SU-DHL-6 (cell line): ENCODE data around the gene OR52B2.

ENCODE experiments used
- H2AFZ ChIP-seq: fragments of 200-600 bp; sonication (generic); 2 replicates; pipeline ENCODE4 v1.6.1; 2014; ENCODE audit warnings: low read depth, mild to moderate bottlenecking, moderate library complexity, mixed read lengths, antibody characterized with exemption, low read length; ENCODE audit not compliant: severe bottlenecking
- H3F3A ChIP-seq: fragments of 200-600 bp; shearing (Covaris generic); 2 replicates; pipeline ENCODE4 v1.6.0; 2016; ENCODE audit warnings: antibody characterized with exemption, mild to moderate bottlenecking; ENCODE audit not compliant: insufficient read depth
- H3K27ac ChIP-seq: fragments of 200-600 bp; sonication (generic); 2 replicates; pipeline ENCODE4 v1.5.1; 2016; ENCODE audit warnings: low read depth, mild to moderate bottlenecking, low read length, moderate library complexity, mixed read lengths
- H3K27me3 ChIP-seq: fragments of 200-600 bp; sonication (generic), shearing (Covaris generic); 2 replicates; pipeline ENCODE4 v1.6.0; 2014; ENCODE audit warnings: mild to moderate bottlenecking, low read length
- H3K36me3 ChIP-seq: fragments of 200-600 bp; sonication (generic); 2 replicates; pipeline ENCODE4 v1.6.1; 2014; ENCODE audit warnings: mild to moderate bottlenecking, low read length, mixed read lengths
- H3K4me2 ChIP-seq: fragments of 300-600, 200-600 bp; shearing (Covaris generic), sonication (generic); 2 replicates; pipeline ENCODE4 v1.6.0; 2014; ENCODE audit warnings: low read length, low read depth, mild to moderate bottlenecking; ENCODE audit not compliant: poor library complexity, severe bottlenecking
- H3K4me3 ChIP-seq: fragments of 200-600 bp; sonication (generic); 2 replicates; pipeline ENCODE4 v1.5.1; 2014; ENCODE audit warnings: antibody characterized with exemption, low read length, mild to moderate bottlenecking, mixed read lengths; ENCODE audit not compliant: insufficient read depth, poor library complexity, severe bottlenecking
- H3K79me2 ChIP-seq: fragments of 200-600 bp; sonication (generic); 2 replicates; pipeline ENCODE4 v1.6.1; 2014; ENCODE audit warnings: mild to moderate bottlenecking, low read length, moderate library complexity; ENCODE audit not compliant: insufficient read depth
- H3K9ac ChIP-seq: fragments of 200-600 bp; sonication (generic); 2 replicates; pipeline ENCODE4 v1.7.0; 2014; ENCODE audit warnings: mild to moderate bottlenecking, low read length
- H3K9me2 ChIP-seq: fragments of 200-600 bp; sonication (generic); replicated peaks from 2 replicates; pipeline ENCODE4 v1.6.1; 2014; ENCODE audit warnings: low read length; ENCODE audit not compliant: insufficient read depth
- H3K9me3 ChIP-seq: fragments of 200-600 bp; sonication (generic); 2 replicates; pipeline ENCODE4 v1.6.1; 2014; ENCODE audit warnings: low read length, mixed read lengths; ENCODE audit not compliant: insufficient read depth
- H4K20me1 ChIP-seq: fragments of 200-600 bp; sonication (generic); 2 replicates; pipeline ENCODE4 v1.6.1; 2014; ENCODE audit warnings: low read depth, mild to moderate bottlenecking, antibody characterized with exemption, low read length, moderate library complexity, mixed read lengths
- CTCF ChIP-seq: fragments of 200-600 bp; sonication (generic); IDR thresholded peaks from one replicate; pipeline ENCODE4 v1.5.1; 2017; ENCODE audit warnings: antibody characterized with exemption, mild to moderate bottlenecking, low read length, moderate library complexity; ENCODE audit not compliant: insufficient read depth, poor library complexity, severe bottlenecking
- EZH2phosphoT487 ChIP-seq: fragments of 200-600 bp; sonication (generic), shearing (Covaris generic); conservative IDR thresholded peaks from 2 replicates; pipeline ENCODE4 v1.6.1; 2018; ENCODE audit warnings: mild to moderate bottlenecking, antibody characterized with exemption, low read length, moderate library complexity, mixed read lengths

The OR52B2 gene

GRCh38 chr11:6204706-6205105 is 34.6 kb upstream of the OR52B2 start:
- no peak for TF ChIP-seq EZH2phosphoT487
- no peak for TF ChIP-seq CTCF
- H3K27me3 ChIP-seq, result no peaks in the 10 kb centered on the region
- H3K79me2 ChIP-seq, result no peaks in the 10 kb centered on the region
- H3K27ac ChIP-seq, result no peak overlapping the region
- no peaks in the 10 kb centered on the region for H3K9me2 ChIP-seq
- no peaks in the 10 kb centered on the region for H3K9me3 ChIP-seq
- H3K4me2 ChIP-seq, result no peak overlapping the region
- H3K4me3 ChIP-seq, result no peak overlapping the region
- no peaks in the 10 kb centered on the region for H3F3A ChIP-seq
- H3K9ac ChIP-seq, result no peak overlapping the region
- H3K36me3 ChIP-seq, result no peaks in the 10 kb centered on the region
- no peak overlapping the region for H2AFZ ChIP-seq
- no peaks in the 10 kb centered on the region for H4K20me1 ChIP-seq

GRCh38 chr11:6203327-6203726 is 33.2 kb upstream of the OR52B2 start:
- Histone ChIP-seq H3K4me3 (no peak overlapping the region), H3K36me3 (no peaks in the 10 kb centered on the region), H3K9me3 (no peaks in the 10 kb centered on the region), H3F3A (no peaks in the 10 kb centered on the region), H3K9me2 (no peaks in the 10 kb centered on the region), H4K20me1 (no peaks in the 10 kb centered on the region), H3K79me2 (no peaks in the 10 kb centered on the region), H3K27ac (no peak overlapping the region), H2AFZ (no peak overlapping the region), H3K9ac (no peak overlapping the region), H3K27me3 (no peaks in the 10 kb centered on the region), H3K4me2 (no peak overlapping the region)
- TF ChIP-seq EZH2phosphoT487, result no peak
- TF ChIP-seq CTCF, result no peak

GRCh38 chr11:6202041-6202440 is 31.9 kb upstream of the OR52B2 start:
- Histone ChIP-seq H3K4me3 (no peak overlapping the region), H3K27ac (no peak overlapping the region), H3K4me2 (no peak overlapping the region), H3K27me3 (no peaks in the 10 kb centered on the region), H2AFZ (no peak overlapping the region), H3K9me2 (no peaks in the 10 kb centered on the region), H3K36me3 (no peaks in the 10 kb centered on the region), H3F3A (no peaks in the 10 kb centered on the region), H3K9me3 (no peaks in the 10 kb centered on the region), H4K20me1 (no peaks in the 10 kb centered on the region), H3K79me2 (no peaks in the 10 kb centered on the region), H3K9ac (no peak overlapping the region)
- TF ChIP-seq EZH2phosphoT487 (no peak), CTCF (no peak)
